Dedifferentiated amniotic fluid mesenchymal stem cell (primary cell): ENCODE measurements around the gene CDKN1A.
"Not testable (repeated sequence)": the region's sequence is repeated elsewhere in the genome, so short reads cannot be mapped to it uniquely, and the experiment has no call there.

Experiments used
- DNase-seq: peaks from one replicate; pipeline ENCODE4 v3.0.0-alpha.2; 2016; ENCODE audit errors: extremely low spot score

The CDKN1A gene

DNA sequence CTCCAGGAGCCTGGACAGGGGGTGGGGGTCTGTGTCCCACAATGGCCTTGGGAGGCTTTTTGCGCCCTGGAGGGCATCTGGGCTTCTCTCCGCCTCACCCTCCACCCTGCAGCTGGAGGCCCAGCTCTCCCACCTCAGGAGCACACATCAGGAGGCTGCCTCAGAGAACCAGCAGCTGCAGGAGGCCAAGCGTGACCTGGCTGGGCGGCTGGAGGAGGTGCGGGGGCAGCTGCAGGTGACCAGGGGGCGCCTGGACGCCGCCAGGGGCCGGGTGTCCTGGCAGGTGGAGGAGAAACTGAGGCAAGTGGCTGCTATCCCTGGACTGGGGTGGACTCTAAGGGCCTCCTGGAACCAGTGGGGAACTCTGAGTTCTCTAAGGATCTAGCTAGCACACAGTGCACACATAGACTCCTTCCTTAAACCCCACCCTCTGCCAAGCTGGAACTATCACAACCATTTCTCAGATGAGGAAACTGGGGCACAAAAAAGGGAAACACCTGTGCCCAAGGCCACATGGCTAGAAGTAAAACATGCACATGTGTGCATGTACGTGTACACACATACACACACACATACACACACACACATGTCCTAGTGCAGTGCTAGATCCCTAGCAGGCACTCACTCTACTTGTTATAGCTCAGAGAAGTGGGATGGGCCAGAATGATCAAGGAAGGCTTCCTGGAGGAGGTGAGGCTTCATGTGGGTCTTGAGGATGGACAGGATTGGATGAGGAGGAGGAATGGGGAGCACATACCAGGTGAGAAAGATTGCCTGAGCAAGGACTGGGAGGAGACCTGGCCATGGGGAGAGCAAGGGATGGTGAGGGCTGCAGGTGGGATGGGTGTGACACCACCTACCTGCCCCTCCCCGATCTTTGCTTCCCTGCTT, 42.0 kb downstream of the CDKN1A start:
- DNase-seq, result no peak

- DNase-seq, result no peak
These were observed 43.0 kb downstream of the CDKN1A start for GRCh38 chr6:36721369-36722140.

GRCh38 chr6:36722365-36722764, 43.9 kb downstream of the CDKN1A start:
- no peak for DNase-seq

- DNase-seq, result no peak
These were observed 44.4 kb downstream of the CDKN1A start for GRCh38 chr6:36722879-36723278.

DNA sequence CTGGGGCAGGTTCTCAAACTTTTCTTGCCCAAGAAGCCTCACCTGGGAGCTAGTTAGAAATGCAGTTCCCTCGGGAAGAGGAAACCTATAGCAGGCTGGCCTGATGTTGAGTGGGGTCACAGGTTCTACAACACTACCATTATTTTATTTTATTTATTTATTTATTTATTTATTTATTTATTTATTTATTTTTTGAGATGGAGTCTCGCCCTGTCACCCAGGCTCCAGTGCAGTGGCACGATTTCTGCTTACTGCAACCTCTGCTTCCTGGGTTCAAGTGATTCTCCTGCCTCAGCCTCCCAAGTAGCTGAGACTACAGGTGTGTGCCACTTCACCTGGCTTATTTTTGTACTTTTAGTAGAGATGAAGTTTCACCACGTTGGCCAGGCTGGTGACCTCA, 45.5 kb downstream of the CDKN1A start:
- not testable (repeated sequence) for DNase-seq

GRCh38 chr6:36724514-36725390, 46.2 kb downstream of the CDKN1A start:
- peak; percentile 50 for DNase-seq

- DNase-seq, result no peak
These were observed 47.1 kb downstream of the CDKN1A start for GRCh38 chr6:36725581-36725980.

DNA sequence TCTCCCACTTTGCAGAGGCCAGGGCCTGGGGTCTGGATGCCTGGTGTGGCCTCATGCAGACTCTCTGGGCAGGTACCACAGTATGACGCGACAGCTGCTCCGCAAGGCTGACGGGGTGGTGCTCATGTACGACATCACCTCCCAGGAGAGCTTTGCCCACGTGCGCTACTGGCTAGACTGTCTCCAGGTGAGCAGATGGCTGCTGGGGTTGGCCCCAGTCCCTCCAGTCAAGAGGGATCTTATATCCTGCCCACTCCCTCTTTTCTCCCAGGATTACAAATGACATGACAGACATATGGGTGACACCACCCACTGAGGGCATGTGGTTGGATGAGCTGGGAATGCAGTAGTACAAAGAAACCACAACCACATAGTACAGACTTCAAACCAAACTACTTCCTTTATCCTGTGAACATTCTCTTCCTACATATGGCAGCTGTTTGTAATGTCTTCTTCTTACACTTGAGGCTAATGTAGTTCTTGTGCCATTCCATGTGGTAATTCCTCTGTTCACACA, 49.0 kb downstream of the CDKN1A start:
- no peak for DNase-seq

GRCh38 chr6:36728289-36729160, 50.0 kb downstream of the CDKN1A start:
- DNase-seq, result no peak

DNA sequence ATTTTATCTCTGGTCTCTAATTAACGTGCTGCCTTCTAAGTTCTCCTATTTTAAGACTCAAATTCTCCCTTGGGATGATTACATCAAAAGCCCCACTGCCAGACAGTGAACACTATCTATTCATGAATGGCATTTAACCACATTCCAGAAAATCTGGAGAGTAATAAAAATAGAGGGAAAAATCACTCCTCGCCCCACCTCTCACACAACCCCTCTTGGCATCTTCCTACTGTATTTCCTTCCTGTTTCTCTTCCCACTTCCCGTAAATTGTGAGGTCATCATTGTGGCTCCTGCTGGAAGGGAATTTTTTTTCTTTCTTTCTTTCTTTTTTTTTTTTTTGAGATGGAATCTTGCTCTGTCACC, 50.6 kb downstream of the CDKN1A start:
- no peak for DNase-seq

DNA sequence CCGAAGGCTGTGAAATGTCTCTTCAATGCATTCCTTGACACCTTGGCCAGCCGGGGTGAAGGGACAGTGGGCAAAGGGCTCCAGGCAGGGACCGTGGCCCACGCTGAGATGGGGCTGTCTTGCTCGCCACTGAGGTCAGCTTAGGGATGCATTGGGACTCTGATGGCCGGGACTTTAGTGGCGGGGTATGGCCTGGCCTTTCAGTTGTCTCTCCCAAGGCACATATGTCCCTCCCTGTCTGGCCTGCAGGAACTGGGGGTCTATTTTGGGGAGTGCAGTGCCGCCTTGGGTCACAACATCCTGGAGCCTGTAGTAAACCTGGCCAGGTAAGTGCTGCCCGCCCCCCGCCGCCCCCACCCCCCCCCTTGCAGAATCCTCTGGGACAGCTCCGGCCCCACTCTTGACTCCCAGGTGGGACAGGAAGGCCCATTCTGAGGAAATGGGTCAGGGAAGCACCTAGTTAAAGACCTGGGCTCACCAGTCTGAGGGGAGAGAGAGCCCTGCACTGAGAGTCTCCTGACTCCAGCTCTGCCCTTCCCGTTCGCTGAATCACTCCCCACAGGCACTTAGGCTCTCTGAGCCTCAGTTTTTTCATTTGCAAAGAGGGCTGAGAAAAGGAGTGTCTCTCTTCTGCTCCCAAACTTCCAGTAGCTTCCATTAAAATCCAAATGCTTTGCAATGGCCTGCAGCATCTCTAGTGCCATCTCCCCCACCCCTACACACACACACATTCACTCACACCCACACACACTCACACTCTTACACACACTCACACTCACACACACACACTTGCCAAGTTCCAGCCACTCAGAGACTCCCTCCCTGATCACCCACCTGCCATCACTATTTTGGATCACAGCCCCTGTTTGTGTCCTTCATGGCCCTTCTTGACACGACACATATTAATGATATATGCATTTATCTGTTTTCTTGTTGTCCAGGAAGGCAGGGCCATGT, 52.2 kb downstream of the CDKN1A start:
- no peak for DNase-seq

- DNase-seq, result no peak
These were observed 53.3 kb downstream of the CDKN1A start for GRCh38 chr6:36731622-36732310.

DNA sequence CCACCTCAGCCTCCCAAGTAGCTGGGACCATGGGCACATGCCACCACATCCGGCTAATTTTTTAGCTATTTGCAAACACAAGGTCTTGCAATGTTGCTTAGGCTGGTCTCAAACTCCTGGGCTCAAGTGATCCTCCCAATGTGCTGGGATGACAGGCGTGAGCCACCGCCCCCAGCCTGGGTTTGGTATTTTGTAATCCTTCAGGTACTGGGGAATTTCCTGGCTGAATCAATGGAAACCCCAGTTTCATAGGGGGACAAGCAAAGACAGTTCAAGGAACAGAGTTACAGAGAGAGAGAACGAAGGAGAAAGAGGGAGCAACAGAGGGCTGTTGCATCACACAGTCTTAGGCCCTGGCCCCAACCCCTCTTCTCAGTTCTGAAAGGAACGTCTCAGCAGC, 54.8 kb downstream of the CDKN1A start:
- no peak for DNase-seq

DNA sequence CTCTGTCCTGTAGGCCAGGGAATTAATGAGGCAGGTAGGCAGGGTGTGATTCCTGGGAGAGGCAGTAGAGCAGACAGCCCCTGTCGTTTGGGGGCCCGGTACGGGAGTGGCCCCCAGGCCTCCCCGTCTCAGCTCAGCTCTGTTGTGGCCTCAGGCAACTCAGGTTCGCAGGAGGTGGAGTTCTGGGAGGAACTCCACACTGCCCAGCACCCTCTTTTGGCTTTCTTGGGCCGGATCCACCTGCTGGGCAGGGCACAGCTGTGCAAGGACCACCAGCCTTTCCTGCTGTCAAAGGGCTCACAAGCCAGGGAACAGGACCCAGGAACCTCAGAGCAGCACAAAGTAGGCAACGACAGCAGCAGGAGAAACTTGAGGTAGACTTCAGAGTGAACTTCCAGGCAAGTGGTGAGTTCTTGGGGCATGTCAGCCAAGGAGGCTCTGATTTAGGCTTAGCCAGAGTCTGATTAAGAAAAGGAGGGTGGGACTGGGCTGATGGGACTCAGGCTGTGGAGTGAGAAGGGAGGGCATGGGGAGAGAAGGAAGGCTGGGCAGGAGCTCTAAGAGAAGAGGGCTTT, 56.1 kb downstream of the CDKN1A start:
- DNase-seq, result no peak

DNA sequence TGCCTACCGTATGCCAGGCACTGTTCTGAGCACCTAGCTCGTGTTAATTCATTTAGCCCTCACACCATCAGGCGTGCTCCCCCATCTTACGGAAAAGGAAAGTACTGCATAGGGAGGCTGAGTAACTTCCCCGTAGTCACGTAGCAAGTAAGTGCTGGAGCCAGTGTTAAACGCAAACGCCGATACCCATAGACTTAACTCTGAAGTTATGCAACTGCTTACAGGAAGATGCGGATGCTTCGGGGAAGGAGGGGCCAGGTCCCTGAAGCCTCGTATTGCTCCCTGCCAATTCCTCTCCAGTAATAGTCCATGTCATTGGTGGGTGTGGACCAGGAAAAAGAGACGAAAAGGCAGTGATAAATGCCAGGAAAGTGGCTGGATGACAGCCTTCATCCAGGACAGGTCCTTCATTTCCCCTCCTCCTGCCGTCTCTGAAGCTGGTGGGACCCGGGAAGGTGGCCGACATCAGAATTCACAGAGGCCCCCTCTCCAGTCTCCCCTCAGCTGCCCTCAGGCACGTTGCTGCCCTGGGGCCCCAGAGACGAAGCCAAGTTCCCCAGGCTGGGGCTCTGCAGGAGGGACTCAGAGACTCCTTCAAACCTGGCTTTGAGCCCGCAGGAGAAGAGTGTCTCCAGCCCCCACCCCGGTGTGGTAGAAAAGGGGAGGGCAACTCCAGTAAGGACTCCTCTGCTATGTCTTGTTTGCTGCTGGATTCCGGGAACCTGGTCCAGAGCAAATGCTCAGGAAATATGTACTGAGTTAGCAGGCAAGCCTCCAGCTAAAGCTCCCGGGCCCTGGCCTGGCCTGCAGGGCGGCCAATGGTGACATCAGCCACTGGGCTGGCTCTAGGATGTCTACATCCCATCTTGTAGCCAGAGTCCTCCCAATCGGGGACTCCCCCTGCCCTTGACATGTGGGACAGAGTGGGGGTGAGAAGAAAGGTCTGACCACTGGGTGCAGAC, 56.9 kb downstream of the CDKN1A start:
- peak; percentile 38 for DNase-seq
